Activated CD4-positive, alpha-beta T cell treated with anti-CD3 and anti-CD28 coated beads for 24 hours (primary cell): ENCODE results near the gene PYM1.
"Not testable (repeated sequence)": the region's sequence is repeated elsewhere in the genome, so short reads cannot be mapped to it uniquely, and the experiment has no call there.

Experiments used
- DNase-seq, 2 donors: peaks; one replicate each; pipeline ENCODE4 v3.0.0-alpha.2; 2020; ENCODE audit warnings: low read depth in 2 of 2

The PYM1 gene

DNA sequence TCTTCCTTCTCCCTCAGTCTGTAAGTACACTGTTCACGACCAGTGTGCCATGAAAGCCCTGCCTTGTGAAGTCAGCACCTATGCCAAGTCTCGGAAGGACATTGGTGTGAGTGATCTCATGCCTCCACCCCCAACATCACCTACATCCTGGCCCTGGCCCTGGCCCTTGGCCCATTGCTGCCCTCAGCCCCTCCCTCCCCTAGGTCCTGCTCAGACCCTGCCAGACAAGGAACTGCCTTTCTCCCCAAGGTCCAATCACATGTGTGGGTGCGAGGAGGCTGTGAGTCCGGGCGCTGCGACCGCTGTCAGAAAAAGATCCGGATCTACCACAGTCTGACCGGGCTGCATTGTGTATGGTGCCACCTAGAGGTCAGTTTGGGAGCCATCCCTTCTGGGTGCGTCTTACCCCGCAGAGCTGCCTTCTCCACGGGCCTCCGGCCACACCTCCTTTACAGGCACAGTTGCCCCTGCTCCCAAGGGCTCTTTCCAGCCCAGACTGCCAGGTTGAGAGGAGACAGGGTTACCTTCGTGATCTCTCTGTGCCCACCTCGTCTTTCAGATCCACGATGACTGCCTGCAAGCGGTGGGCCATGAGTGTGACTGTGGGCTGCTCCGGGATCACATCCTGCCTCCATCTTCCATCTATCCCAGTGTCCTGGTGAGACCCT, 12.5 kb upstream of the PYM1 start:
- peak; percentile 74 to 77 for DNase-seq

DNA sequence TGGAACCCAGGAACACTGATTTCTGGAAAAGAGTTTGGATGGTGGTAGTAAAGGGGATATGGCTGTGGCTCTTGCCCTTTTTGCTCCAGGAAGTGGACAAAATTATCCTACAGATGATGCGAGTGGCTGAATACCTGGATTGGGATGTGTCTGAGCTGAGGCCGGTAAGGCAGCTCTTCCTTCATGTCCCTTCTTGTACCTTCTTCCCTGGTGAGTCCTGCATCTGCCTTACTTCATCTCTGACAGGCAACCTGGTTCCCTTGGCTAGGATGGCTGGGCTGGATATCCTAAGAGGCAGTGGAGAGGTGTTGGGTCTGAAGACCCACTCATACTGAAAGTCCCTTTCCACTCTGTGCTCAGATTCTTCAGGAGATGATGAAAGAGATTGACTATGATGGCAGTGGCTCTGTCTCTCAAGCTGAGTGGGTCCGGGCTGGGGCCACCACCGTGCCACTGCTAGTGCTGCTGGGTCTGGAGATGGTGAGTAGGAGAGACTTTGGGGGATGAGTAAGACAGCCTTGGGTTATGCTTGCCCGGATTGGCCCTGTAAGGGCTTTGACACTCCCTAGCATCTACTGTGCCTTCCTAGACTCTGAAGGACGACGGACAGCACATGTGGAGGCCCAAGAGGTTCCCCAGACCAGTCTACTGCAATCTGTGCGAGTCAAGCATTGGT, 11.3 kb upstream of the PYM1 start:
- no peak for DNase-seq

DNA sequence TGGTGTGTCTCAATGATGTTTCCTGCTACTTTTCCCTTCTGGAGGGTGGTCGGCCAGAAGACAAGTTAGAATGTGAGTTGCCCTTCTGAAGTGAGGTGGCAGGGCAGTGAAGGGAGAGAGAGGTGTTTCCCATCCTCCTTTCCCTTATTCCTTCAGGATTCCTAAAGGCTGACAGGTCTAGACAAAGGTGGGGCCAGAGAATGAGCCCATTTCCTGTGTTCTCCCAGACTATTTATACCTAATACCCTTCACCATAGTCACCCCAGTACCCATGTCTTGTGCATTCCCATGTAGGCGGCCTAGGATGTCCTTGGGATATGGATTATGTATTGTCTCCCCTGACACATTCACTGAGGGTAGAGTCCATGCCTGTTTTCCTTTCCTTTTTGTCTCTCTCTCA, 10.3 kb upstream of the PYM1 start:
- DNase-seq = no peak

DNA sequence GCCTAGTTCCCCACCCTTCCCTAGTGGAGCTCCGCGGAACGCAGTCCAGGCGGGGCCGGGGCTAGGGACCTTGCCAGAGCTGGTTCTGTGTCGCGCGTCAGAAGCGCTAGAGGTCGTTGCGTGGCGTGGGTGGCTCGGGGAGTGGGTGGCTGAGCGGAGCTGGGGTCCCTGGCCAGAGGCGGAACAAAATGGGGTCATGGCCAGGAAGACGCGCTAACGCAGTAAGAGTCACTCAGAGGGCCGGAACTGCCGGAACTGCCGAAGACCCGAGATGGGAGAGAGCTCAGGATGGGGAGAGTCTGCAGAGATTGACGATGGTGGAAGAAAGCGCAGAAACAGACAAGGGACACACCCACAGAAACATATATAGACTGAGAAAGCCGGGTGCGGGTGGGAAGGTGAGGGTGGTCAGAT, 8.1 kb upstream of the PYM1 start:
- peak in 1 of 2 donors; percentile 18 for DNase-seq

DNA sequence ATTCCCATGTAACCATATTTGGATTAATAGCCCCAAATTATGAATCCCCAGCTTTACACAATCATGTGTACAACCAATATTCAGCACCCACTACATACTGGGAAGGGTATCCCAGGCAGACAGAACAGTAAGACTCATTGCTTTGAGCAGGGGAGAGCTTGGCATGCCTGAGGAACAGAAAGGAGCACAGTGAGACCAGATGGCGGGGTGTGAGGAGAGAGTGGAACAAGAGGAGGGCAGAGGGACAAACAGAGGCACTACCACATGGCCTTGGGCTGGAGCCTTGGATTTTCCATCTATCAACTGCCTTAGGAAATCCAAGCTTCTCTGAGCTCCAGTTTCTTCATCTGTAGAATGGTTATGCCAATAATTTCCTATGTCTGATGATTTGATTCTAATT, 7.1 kb upstream of the PYM1 start:
- DNase-seq = no peak

DNA sequence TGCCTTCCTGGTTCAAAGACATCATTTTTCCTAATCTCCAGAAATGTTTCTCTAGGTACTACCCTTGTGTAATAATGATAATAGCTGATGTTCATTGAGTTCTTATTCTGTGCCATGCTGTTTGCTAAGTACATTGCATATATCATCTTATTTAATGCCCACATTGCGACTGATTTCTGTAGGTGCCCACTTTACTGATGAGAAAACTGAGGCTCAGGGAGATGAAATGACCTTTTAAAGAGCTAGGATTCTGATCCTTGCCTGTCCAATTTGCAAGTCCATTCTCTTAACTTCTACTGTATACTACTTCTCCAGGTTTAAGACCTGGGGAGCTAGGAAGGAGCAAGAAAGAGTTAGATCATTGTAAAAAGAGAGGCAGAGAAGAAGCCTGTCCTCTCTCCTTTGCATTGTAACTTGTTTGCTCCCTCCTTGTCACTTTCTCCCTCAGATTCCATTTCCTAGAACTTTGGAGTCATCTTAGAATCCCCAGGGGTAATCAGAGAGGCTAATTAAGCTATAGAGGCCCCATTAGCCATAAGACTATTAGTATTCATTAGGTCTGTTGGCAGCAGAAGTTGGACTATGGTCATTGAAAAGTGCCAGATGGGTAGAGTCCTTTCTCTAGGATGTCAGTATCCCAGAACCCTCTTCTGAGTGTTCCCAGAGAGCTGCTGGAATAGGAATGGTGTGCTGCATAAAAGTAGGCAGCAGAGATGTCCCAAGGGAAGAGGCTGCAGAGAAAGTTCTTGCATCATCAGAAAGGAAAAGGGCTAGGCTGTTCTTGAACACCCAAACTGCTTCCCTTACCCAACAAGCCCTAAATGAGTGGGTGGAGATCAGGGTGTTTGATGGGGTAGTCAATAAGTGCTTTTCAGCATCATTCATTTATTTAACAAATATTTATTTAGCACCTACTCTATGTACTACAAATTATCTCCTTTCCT, 6.4 kb upstream of the PYM1 start:
- no peak for DNase-seq

DNA sequence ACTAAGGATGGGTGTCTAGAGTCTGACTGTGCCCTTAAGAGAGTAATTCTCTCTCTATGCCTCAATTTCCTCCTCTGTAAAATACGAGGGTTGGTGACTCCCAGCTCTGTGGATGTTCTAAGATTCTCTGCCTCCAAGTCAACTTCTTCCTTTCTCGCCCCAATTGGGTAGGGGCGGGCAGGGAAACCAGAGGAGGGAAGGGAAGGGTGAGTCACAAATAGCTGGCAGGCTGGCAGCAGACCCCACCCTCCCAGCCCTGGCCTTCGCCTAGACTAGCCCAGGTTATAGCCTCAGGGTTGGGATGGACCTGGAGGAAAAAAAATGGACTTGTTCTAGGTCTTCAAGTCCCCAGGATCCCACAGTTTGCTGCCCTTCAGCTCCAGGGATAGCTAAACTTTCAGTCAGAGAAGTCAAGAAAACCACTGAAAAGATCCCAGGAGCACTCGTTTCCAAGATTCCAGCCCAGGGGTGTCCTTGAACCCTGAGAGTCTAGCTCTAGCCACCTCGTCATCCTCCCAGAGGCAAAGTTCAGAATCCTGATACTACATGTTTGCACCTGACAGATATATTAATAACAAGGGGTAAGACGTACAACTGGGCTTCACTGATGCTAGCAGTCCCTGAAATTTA, 5.6 kb upstream of the PYM1 start:
- DNase-seq = no peak

DNA sequence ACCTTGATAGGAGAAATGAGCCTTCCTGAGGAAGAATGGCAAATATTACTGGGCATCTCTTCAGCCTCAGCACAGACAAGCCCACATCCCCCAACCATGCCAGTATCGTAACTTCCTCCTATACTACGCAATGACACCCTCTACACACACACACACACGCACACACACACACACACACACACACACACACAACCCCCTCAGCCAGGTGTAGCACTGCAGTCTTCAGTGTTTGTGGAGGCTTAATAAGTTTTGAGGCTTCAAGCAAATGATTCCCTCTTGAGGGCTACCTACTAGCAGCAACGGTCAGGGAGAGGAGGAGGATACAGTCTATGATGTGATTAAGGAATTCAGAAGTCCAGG, 4.8 kb upstream of the PYM1 start:
- DNase-seq = peak in 1 of 2 donors; percentile 38

DNA sequence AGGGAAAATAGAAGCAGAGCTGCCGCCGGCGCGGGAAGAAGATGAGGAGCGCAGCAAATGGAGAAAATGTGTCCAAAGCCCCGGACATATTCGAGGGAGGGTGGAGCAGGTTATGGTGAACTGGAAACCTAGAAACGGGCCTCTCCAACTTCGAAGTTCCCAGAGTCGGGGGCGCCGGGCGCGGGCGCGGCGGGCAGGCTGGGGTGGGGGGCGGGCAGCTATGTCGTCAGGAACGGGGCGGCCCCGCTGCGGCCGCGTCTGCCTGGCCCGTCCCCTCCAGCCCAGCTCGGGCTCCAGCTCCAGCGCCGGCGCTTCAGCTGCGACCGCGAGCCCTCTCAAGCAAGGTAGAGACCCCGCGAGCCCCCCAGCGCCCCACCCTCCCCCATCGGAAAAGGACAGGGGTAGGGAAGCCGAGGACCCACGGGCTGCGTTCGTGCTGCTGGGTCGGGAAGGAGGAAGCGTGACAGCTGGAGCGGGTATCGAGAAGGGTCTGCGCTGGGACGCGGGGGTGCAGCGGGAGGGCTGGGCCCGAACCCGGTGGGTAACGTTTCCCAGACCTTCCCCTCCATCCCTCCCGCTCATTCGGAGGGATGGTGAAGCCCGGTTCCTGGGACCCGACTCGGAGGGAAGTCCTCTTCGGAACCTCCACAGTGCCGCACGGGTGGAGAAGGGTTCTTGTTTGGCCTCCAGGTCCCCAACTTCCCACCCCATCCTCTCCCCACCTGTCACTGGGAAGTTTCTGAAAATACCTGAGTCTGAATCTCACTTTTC, 4.3 kb upstream of the PYM1 start:
- DNase-seq = peak in 1 of 2 donors; percentile 15

DNA sequence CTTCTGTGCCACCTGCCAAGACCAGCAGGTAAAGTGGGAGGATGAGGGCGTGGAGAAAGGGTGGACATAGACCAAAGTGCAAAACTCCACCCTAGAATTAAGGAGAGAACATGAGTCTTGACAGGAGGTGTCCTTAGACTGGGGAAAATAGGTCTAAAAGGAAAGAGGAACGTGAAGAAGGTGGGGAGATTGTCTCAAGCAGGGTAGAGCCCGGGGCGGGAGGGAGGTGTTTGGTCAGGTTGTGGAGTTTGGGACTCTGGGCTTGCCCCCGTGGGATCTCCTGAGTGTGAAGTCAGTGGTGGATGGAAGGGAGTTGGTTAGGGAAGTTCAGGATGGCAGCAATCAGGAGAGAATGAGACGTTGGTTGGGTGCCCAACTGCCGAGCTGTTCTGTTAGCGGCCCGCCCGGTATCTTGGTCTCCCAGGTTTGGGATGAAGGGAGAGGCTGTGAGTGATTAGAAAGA, 3.7 kb upstream of the PYM1 start:
- no peak for DNase-seq

DNA sequence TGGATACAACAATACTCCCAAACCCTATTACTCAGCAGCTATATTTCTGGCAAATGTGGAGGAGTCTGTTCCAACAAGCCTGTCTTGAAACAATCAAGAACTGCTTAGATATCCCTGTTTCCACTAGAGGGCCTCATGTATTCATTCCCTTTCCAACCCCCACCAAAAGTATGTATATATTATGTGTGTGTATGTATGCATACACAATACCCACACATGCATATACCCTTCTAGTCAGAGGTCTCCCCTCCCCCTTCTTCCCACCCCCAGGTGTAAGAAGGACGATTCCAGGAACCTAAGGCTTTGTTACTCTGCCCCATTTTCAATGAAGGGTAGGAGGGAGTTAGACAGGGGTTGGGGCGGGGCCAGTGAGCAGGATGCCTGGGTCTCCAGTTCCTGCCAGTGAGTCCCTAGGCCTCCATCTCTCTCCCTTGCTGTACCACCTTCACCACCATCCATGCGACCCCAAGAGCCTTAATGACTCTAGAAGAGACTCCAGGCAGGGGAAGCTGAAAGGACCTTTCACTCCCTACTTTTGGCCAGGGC, 3.1 kb upstream of the PYM1 start, which contains the start of gene DGKA:
Gene DGKA, plus strand, starts transcription at position 392 of the 546 bp plus-strand sequence. CDS start 5,342 bp downstream, outside the sequence.
- DNase-seq = peak; percentile 67 to 78

DNA sequence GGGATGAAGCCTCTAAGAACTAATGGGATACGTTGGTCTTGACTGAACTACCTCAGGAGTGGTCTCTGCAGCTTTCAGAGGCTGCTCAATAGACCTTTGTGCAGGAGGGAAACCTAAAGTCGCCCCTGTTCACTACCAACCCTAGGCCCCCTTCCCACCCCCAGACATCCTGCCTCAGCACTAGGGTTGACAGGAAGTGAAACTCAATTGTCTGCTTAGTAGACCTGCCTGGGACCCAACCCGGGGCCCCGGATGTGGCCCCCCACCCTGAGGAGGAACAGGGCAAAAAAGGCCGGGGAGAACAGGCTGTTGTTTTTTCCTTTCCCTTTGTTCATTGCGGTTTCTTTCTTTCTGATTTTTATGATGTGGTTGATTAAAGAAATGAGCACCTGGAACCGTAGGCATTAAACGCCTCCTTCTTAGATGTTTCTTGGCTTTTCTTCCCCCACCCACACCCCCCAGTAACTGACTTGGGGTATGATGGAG, 1.7 kb upstream of the PYM1 start:
- peak; percentile 68 to 76 for DNase-seq

DNA sequence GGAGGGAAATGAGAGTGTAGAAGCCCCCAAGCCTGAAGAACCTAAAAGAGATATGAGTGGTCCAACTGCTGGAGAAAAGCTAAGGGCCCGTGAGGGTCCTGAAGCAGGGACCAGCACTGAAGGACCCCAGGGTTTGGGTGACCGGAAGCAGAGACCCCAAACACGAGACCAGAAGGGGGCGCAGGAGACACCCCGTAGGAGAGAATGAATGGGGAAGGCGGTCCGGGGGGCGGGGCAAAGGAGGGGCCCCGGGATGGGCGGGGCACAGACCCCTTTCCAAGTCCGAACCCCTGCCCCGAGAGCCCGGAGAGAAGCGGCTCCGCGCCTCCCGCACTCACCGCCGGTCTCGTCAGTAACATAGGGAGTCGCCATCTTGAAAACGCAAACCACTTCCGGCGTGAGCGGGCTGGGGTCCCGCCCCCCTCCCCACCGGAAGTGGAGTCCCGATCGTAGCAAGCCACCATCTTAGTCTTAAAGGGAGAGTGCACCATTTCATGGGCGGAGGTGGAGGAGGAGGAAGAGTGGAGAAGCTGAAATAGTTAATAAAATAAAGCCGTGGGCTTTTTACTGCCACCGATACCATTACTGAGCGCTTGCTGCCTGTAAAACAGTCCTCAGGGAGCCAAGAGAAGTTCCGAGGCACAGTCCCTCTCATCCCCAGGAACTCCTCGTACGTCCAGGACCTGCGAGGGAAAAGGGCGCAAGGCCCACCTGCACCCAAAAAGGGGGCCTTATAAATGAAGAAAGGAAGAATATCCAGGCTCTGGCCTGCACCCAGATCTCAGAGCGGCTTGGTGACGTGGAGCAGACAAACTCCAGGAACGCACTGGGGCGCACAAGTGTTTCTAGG, 731 bp downstream of the PYM1 start:
- peak; percentile 85 to 86 for DNase-seq

DNA sequence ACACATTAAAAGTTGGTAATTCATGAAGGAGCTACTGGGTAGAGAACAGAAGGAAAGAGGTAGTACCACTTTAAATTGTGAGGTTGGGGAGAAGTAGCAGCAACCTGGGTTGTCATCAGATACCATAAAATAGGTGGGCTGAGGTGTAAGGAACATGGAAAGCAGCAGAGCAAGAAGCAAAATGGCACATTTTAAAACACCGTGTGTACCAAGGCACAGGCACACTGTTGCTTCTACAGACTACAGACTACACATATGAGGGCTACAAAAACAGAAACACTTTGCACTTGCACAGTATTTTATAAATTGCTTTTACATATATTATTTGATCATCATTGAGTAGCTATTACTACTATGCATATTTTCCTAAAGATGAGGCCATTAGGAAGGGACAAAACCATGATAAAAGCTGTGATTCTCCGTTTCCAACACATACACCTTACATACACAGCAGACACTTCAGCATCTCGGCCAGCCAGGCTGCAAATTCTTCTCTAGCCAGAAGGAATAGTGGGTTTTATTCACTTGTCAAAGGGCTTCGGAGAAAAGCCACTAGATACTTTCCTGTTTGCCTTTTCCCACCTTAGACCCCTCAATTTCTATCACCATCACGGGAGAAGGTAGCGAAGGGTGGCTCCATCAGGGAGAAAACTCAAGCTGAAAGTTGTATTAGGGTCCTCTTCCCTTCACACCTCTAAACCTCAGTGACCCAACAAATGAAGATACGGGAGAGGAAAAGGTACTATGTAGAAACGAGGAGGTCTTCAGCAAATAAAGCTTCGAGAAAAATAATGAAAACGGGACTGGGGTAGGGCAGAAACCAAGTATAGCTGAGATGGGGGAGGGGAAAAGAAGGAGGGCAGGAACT, 1.6 kb downstream of the PYM1 start:
- DNase-seq = no peak

DNA sequence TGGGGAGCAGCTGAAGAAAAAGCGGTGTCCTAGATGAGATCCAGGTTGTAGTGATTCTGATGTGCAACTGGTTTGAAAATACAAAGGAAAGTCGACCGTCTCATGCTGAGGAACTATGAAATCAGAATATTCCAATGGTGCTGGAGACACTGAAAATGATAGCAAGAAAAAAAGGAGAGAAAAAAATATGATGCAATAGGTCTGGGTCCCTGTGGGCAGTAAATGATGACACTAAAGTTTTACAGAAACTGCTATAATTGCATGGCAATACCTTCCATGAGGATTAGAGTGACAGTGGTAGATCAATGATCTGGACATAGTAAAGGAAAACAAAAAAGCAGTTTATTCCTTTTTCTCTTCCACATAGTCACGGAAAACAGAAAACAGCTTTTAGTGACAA, 2.3 kb downstream of the PYM1 start:
- DNase-seq = no peak

DNA sequence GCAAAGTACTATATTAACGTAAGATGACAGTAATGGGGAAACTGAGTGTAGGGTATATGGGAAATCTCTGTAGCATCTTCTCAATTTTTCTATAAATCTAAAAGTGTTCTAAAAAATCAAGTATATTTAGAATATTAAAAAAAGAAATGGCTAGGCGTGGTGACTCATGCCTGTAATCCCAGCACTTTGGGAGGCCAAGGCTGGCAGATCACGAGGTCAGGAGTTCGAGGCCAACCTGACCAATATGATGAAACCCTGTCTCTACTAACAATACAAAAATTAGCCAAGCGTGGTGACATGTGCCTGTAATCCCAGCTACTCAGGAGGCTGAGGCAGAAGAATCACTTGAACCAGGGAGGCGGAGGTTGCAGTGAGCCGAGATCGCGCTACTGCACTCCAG, 4.0 kb downstream of the PYM1 start:
- DNase-seq = not testable (repeated sequence)

DNA sequence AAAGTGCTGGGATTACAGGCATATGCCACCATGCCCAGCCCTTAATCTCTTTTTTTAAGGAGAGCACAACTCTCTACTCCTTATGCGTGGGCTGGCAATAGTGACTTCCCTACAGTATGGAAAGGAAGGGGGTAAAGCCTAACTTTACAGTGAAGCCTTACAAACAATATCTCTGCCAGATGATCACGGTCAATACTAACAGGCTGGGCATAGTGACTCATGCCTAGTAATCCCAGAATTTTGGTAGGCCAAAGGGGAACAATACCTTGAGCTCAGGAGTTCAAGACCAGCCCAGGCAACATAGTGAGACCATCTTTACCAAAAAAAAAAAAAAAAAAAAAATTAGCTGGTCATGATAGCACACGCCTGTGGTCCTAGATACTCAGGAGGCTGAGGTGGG, 5.6 kb downstream of the PYM1 start:
- DNase-seq = no peak

DNA sequence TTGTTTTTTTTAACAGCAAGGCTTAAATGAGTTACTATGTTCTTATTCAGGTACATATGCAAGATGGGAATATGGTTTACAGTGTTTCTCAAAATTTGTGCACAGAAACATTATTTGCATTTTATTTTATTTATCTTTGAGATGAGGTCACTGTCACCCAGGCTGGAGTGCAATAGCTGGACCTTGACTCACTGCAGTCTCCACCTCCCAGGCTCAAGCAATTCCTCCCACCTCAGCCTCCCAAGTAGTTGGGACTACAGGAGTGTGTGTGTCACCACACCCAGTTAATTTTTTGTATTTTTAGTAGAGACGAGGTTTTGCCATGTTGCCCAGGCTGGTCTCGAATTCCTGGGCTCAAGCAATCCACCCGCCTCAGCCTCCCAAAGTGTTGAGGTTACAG, 8.7 kb downstream of the PYM1 start:
- DNase-seq = not testable (repeated sequence)

DNA sequence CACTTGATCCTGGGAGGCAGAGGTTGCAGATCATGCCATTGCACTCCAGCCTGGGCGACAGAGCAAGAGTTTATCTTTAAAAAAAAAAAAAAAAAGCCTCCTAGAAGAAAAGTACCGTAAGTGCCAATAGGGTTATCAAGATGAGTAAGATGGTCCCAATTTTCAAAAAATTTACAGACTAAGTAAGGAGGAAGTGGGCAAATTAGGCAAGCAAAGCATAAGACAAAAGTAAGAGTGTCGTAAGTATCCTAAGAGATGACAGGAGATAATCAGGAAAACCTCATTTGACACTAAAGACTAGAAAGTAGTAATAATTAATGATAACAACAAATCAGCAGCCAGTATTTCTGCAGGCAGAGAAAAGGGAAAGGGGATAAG, 12.2 kb downstream of the PYM1 start:
- no peak for DNase-seq
